Activated CD8-positive, alpha-beta T cell treated with anti-CD3 and anti-CD28 coated beads for 36 hours (primary cell): ENCODE results near the gene ACKR3. TPM values are rescaled to one million over a fixed set of nuclear protein-coding genes. Genes with fewer than 3 reads are reported as not detected.

Experiments used
- ATAC-seq: fragments of 200-7000 bp; cut with Tn5 transposase; one replicate; pipeline ENCODE4 v1.10.0; 2021; ENCODE audit warnings: mild to moderate bottlenecking, moderate library complexity
- CTCF ChIA-PET: fragments of 350-600 bp; sonication (Branson Sonifier 250); formaldehyde crosslinking; loops from one replicate; lab custom pipeline; 2021; ENCODE audit warnings: antibody characterized with exemption; lab: Charles Lee
- POLR2A ChIA-PET: fragments of 350-600 bp; sonication (Branson Sonifier 250); formaldehyde crosslinking; loops from one replicate; lab custom pipeline; 2021; ENCODE audit warnings: antibody characterized with exemption; lab: Charles Lee
- DNase-seq: peaks from one replicate; pipeline ENCODE4 v3.0.0-alpha.2; 2020
- H3K27ac Mint-ChIP-seq: one replicate; pipeline ENCODE4 v1.8.0; 2021; ENCODE audit warnings: mild to moderate bottlenecking, mixed read lengths
- H3K27me3 Mint-ChIP-seq: one replicate; pipeline ENCODE4 v1.8.0; 2021; ENCODE audit warnings: mixed read lengths
- H3K36me3 Mint-ChIP-seq: one replicate; pipeline ENCODE4 v1.8.0; 2021; ENCODE audit warnings: low read depth, mixed read lengths
- H3K4me1 Mint-ChIP-seq: one replicate; pipeline ENCODE4 v1.8.0; 2021; ENCODE audit warnings: low read depth, mixed read lengths
- H3K4me3 Mint-ChIP-seq: one replicate; pipeline ENCODE4 v1.8.0; 2021; ENCODE audit warnings: mild to moderate bottlenecking, moderate library complexity, mixed read lengths
- H3K9me3 Mint-ChIP-seq: one replicate; pipeline ENCODE4 v1.8.0; 2021; ENCODE audit warnings: mixed read lengths
- intact Hi-C: fragments of 100-400 bp; cut with micrococcal nuclease; formaldehyde crosslinking; loops from one replicate; pipeline ENCODE4 v1.10.0; 2022
- total RNA-seq, 2 experiments: library from RNA; stranded (reverse); gene quantifications; one replicate each; pipeline ENCODE4 v1.2.3, GENCODE V29; 2021
- TF ChIP-seq, protein P1 (sequence below): fragments of 200-600 bp; IDR thresholded peaks from one replicate; pipeline ENCODE4 v1.8.0; 2022; ENCODE audit warnings: antibody characterized with exemption, mild to moderate bottlenecking

The ACKR3 gene
- total RNA-seq, 2 experiments from 2014 or later, result 2.4 to 3.4 TPM

DNA sequence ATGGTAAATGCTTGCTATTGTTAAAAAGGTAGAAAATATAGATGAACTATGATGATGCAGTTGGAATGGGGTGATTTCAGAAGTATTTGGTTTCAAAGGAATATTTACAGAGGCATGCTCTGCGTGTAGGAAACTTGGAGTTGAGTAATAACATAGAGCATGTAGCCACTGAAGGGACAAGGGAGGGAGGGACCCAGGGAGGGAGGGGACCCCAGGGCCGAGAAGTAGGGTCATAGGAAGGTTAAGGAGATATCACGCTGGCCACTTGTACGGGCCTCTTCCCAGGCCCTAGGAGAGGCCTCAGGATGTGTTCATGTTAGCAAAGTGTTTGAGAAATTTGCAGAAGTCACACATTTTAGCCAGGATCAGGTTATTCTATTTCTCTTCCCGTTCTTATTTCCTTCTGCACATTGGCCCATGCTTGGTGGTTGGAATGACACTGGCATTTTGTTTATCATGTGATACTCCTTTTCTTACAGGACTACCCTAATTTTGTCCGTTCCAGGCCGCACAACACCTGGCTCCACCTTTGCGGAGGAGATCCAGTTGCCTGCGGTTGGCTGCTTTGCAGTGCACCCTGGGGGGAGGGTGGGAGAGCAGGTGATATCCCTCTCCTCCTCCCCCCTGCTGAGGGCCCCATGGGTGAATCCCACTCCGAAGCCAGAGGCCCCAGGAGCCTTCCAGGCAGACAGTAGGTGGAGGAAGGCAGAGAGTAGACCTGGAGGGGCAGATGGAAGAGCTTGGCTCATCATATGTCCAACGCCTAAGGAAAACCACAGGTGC lies 16.9 kb upstream of the ACKR3 start:
- H3K9me3 Mint-ChIP-seq, result peaks cover 16% of the 10 kb centered on the region
- intact Hi-C loops, result no loop called here
- no peaks in the 10 kb centered on the region for H3K27me3 Mint-ChIP-seq
- CTCF ChIA-PET, result interaction anchor here (5.0 to 5.2 kb wide), 2 partner anchors 16 to 39 kb away, joined by 29 to 34 read pairs; partner anchors contain the start of gene ACKR3
- peak overlapping the region; percentile 72 for H3K27ac Mint-ChIP-seq
- H3K36me3 Mint-ChIP-seq, result peaks cover 23% of the 10 kb centered on the region
- peaks cover 93% of the 10 kb centered on the region for H3K4me1 Mint-ChIP-seq
- DNase-seq (no peak), ATAC-seq (no peak)
- POLR2A ChIA-PET, result interaction anchor here (1.0 to 2.3 kb wide), 3 partner anchors 11 to 923 kb away, joined by 3 to 11 read pairs (median 9); no protein-coding TSS in a partner anchor
- no peak overlapping the region for H3K4me3 Mint-ChIP-seq
- TF ChIP-seq, protein P1, sequence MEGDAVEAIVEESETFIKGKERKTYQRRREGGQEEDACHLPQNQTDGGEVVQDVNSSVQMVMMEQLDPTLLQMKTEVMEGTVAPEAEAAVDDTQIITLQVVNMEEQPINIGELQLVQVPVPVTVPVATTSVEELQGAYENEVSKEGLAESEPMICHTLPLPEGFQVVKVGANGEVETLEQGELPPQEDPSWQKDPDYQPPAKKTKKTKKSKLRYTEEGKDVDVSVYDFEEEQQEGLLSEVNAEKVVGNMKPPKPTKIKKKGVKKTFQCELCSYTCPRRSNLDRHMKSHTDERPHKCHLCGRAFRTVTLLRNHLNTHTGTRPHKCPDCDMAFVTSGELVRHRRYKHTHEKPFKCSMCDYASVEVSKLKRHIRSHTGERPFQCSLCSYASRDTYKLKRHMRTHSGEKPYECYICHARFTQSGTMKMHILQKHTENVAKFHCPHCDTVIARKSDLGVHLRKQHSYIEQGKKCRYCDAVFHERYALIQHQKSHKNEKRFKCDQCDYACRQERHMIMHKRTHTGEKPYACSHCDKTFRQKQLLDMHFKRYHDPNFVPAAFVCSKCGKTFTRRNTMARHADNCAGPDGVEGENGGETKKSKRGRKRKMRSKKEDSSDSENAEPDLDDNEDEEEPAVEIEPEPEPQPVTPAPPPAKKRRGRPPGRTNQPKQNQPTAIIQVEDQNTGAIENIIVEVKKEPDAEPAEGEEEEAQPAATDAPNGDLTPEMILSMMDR, result no peak

DNA sequence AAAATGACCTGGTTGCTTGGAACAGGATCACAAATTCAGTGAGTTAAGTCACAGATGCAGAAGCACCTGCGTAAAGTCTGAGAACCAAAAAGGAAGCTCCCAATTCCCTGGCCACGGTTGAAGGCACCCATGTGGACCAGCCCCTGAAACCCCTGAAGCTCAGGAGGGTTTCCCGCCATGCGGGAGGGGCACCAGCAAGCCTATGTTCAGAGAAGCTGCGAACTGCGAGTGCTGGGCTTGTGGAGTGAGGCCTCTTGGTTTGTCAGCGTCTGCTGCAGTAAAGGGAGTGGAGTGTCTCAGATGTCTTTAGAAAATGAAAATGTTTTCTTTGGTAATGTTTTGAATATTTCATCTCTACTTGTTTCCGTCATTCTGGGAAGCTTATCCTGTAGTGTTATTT lies 16.1 kb upstream of the ACKR3 start:
- POLR2A ChIA-PET, result interaction anchor here (1.0 to 2.3 kb wide), 3 partner anchors 11 to 922 kb away, joined by 3 to 11 read pairs (median 9); no protein-coding TSS in a partner anchor

DNA sequence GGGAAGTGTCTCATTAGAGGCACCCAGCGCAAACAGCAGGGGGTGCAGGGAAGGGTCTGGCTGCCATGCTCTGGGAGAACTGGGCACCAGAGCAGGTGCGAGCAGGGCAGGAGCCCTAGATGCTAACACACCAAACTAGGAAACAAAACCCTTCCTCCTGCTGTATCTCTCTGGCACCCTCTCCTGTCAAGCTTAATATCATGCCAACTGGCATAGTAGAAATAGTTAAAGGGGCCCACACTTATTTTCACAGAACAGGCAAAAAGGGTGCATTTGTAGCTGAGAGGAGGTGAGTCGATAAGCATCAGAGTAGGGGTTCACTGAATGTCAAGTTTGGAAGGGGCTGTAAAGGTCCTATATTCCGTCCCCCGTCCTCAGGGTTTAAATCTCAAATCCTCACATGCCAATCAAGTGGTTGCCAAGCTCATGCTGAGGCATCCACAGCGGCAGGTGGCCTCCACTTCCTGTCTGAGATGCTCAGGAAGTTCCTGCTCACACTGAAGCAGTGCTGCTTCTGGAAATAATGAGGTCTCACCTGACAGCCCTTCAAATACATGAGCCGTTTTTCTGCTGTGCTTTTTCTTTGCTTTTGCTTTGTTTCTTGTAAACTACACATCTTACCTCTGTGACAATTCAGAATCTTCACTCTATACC lies 14.9 kb upstream of the ACKR3 start:
- TF ChIP-seq, protein P1, result no peak
- peak; percentile 59 for ATAC-seq
- ChIA-PET POLR2A (interaction anchor here (0.8 to 2.3 kb wide), 4 partner anchors 8 to 18 kb away, joined by 3 to 11 read pairs (median 7); no protein-coding TSS in a partner anchor), CTCF (interaction anchor here (0.7 to 5.2 kb wide), 4 partner anchors 9 to 41 kb away, joined by 3 to 34 read pairs (median 16); partner anchors contain the start of gene ACKR3)
- peaks cover 14% of the 10 kb centered on the region for H3K9me3 Mint-ChIP-seq
- peak; percentile 63 for DNase-seq
- H3K36me3 Mint-ChIP-seq, result peaks cover 18% of the 10 kb centered on the region
- peaks cover 92% of the 10 kb centered on the region for H3K4me1 Mint-ChIP-seq
- H3K27ac Mint-ChIP-seq, result peak overlapping the region; percentile 63
- intact Hi-C loops, result no loop called here
- no peaks in the 10 kb centered on the region for H3K27me3 Mint-ChIP-seq
- H3K4me3 Mint-ChIP-seq, result no peak overlapping the region

More for the DNA sequence above, 16.1 kb upstream of the ACKR3 start:
- CTCF ChIA-PET, result interaction anchor here (1.1 to 5.2 kb wide), 3 partner anchors 15 to 40 kb away, joined by 3 to 34 read pairs (median 29); partner anchors contain the start of gene ACKR3
- Mint-ChIP-seq H3K36me3 (peaks cover 18% of the 10 kb centered on the region), H3K9me3 (peaks cover 14% of the 10 kb centered on the region), H3K27me3 (no peaks in the 10 kb centered on the region), H3K4me3 (peak overlapping the region; percentile 5), H3K4me1 (peaks cover 93% of the 10 kb centered on the region), H3K27ac (peak overlapping the region; percentile 72)
- ATAC-seq (no peak), DNase-seq (no peak)
- TF ChIP-seq, protein P1, result no peak
- intact Hi-C loops, result no loop called here

DNA sequence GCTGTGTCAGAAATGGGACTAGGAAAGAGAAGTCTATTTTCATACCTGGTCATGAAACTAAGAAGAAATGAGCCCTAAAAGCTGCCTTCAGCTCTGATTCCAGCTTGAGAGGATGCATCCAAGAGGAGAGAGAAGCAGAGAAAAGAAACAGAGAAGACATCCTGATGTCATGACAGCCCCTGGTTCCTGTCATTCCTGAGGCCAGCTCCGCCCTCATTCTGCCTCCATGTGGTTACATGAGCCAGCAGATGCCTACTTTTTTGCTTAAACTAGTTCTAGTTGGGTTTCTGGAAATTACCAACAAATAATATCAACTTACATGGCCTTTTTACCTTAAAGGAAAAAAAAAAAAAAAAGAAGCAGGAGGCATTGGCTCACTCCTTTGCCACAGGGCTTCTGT lies 14.1 kb upstream of the ACKR3 start:
- no peak overlapping the region for H3K27ac Mint-ChIP-seq
- CTCF ChIA-PET, result interaction anchor here (0.7 to 5.2 kb wide), 3 partner anchors 9 to 42 kb away, joined by 3 to 34 read pairs (median 29); partner anchors contain the start of gene ACKR3
- H3K27me3 Mint-ChIP-seq, result no peaks in the 10 kb centered on the region
- DNase-seq (no peak), ATAC-seq (no peak)
- H3K9me3 Mint-ChIP-seq, result peaks cover 14% of the 10 kb centered on the region
- TF ChIP-seq, protein P1, result no peak
- H3K4me1 Mint-ChIP-seq, result peaks cover 89% of the 10 kb centered on the region
- intact Hi-C loops, result no loop called here
- H3K36me3 Mint-ChIP-seq, result peaks cover 18% of the 10 kb centered on the region
- H3K4me3 Mint-ChIP-seq, result no peak overlapping the region
- POLR2A ChIA-PET, result interaction anchor here (0.8 to 2.3 kb wide), 5 partner anchors 8 to 19 kb away, joined by 3 to 11 read pairs (median 5); no protein-coding TSS in a partner anchor
